DMS153 treated with DMSO at 0.1 percent for 48 hours (cell line): Measurements from ENCODE around the gene ITGA2.
"Not testable (repeated sequence)": the region's sequence is repeated elsewhere in the genome, so short reads cannot be mapped to it uniquely, and the experiment has no call there.

Source experiments
- DNase-seq: peaks from one replicate; lab custom pipeline; 2025; ENCODE audit not compliant: unreplicated experiment; lab: John Stamatoyannopoulos, UW

Gene ITGA2

GRCh38 chr5:53095217-53095616 lies 106.1 kb downstream of the ITGA2 start:
- DNase-seq, result no peak

- DNase-seq, result no peak
Observed at GRCh38 chr5:53095931-53096525, 106.9 kb downstream of the ITGA2 start.

GRCh38 chr5:53099546-53099945 lies 110.4 kb downstream of the ITGA2 start:
- no peak for DNase-seq

GRCh38 chr5:53100606-53101005 lies 111.5 kb downstream of the ITGA2 start:
- DNase-seq, result no peak

- DNase-seq, result no peak
Observed at GRCh38 chr5:53105611-53106300, 116.6 kb downstream of the ITGA2 start.

GRCh38 chr5:53109056-53109442 lies 119.9 kb downstream of the ITGA2 start:
- no peak for DNase-seq

GRCh38 chr5:53109443-53110127 lies 120.4 kb downstream of the ITGA2 start, which contains the start of gene MOCS2:
Gene MOCS2, minus strand, starts transcription at chr5:53109757. Its CDS starts 2,583 bp downstream, at chr5:53107174.
- peak; percentile 23 for DNase-seq

GRCh38 chr5:53110156-53110555 lies 121.0 kb downstream of the ITGA2 start:
- DNase-seq, result no peak

GRCh38 chr5:53111139-53111538 lies 122.0 kb downstream of the ITGA2 start:
- DNase-seq, result no peak

- DNase-seq, result not testable (repeated sequence)
Observed at GRCh38 chr5:53112307-53112706, 123.2 kb downstream of the ITGA2 start.

GRCh38 chr5:53112909-53113308 lies 123.8 kb downstream of the ITGA2 start:
- DNase-seq, result no peak

GRCh38 chr5:53113947-53114346 lies 124.8 kb downstream of the ITGA2 start:
- DNase-seq, result no peak

GRCh38 chr5:53114988-53115387 lies 125.8 kb downstream of the ITGA2 start:
- no peak for DNase-seq

GRCh38 chr5:53116597-53116996 lies 127.4 kb downstream of the ITGA2 start:
- DNase-seq, result no peak

GRCh38 chr5:53118879-53119278 lies 129.7 kb downstream of the ITGA2 start:
- no peak for DNase-seq

GRCh38 chr5:53120165-53120564 lies 131.0 kb downstream of the ITGA2 start:
- DNase-seq, result no peak

- DNase-seq, result no peak
Observed at GRCh38 chr5:53123702-53124101, 134.6 kb downstream of the ITGA2 start.

GRCh38 chr5:53126521-53126920 lies 137.4 kb downstream of the ITGA2 start:
- DNase-seq, result no peak

- no peak for DNase-seq
Observed at GRCh38 chr5:53127107-53127506, 138.0 kb downstream of the ITGA2 start.

GRCh38 chr5:53128481-53128880 lies 139.3 kb downstream of the ITGA2 start:
- DNase-seq, result no peak

- no peak for DNase-seq
Observed at GRCh38 chr5:53130266-53130665, 141.1 kb downstream of the ITGA2 start.

- no peak for DNase-seq
Observed at GRCh38 chr5:53133020-53133419, 143.9 kb downstream of the ITGA2 start.
